Suppressor macrophage (primary cell): Measurements from ENCODE around the gene OR10K2.
"Not testable (repeated sequence)": the region's sequence is repeated elsewhere in the genome, so short reads cannot be mapped to it uniquely, and the experiment has no call there.

ENCODE experiments used
- DNase-seq, 4 experiments: peaks; one replicate each; pipeline ENCODE4 v3.0.0-alpha.2; 2020 to 2022
- total RNA-seq, 17 experiments: gene quantifications; one replicate each; lab custom pipeline; 2026; ENCODE audit warnings: mixed read lengths in 6 of 17, inconsistent platforms in 3 of 17; lab: John Stamatoyannopoulos, UW

Gene OR10K2
- total RNA-seq = 0 to 0.66 (median 0) reads per million in 17 experiments

- no peak for DNase-seq
Observed at GRCh38 chr1:158426137-158426536, at the start of gene OR10K2. Gene OR10K2, minus strand, starts transcription at chr1:158426237. Its CDS starts 5,371 bp downstream, at chr1:158420866.

- DNase-seq = peak in 2 of 4 experiments; percentile 21 to 35
Observed at GRCh38 chr1:158471920-158472319, 45.9 kb upstream of the OR10K2 start, which contains the start of gene OR10R2. Gene OR10R2, plus strand, starts transcription at chr1:158472220. Its CDS starts 106 bp downstream, at chr1:158472326.

- DNase-seq = no peak
Observed at GRCh38 chr1:158461534-158461933, 35.5 kb upstream of the OR10K2 start, which contains the start of gene OR10K1. Gene OR10K1, plus strand, starts transcription at chr1:158461834. Its CDS starts 3,728 bp downstream, at chr1:158465562.

GRCh38 chr1:158458263-158458662, 32.2 kb upstream of the OR10K2 start:
- DNase-seq = no peak

GRCh38 chr1:158457246-158457645, 31.2 kb upstream of the OR10K2 start:
- peak in 2 of 4 experiments; percentile 20 to 39 for DNase-seq

GRCh38 chr1:158454537-158454936, 28.5 kb upstream of the OR10K2 start:
- DNase-seq = no peak

GRCh38 chr1:158445376-158445775, 19.3 kb upstream of the OR10K2 start:
- no peak for DNase-seq

- DNase-seq = peak; percentile 48 to 78 (median 64)
Observed at GRCh38 chr1:158434741-158435140, 8.7 kb upstream of the OR10K2 start.

- peak; percentile 32 to 82 (median 64) for DNase-seq
Observed at GRCh38 chr1:158430163-158430562, 4.1 kb upstream of the OR10K2 start.

- peak in 2 of 4 experiments; percentile 23 to 32 for DNase-seq
Observed at GRCh38 chr1:158425027-158425426, 1.0 kb downstream of the OR10K2 start.

- DNase-seq = no peak
Observed at GRCh38 chr1:158422212-158422611, 3.8 kb downstream of the OR10K2 start.

GRCh38 chr1:158417586-158417985, 8.5 kb downstream of the OR10K2 start:
- DNase-seq = peak in 2 of 4 experiments; percentile 37 to 40

- no peak for DNase-seq
Observed at GRCh38 chr1:158414651-158415345, 11.2 kb downstream of the OR10K2 start.

GRCh38 chr1:158407092-158407491, 18.9 kb downstream of the OR10K2 start:
- no peak for DNase-seq

- no peak for DNase-seq
Observed at GRCh38 chr1:158400871-158401270, 25.2 kb downstream of the OR10K2 start.

- DNase-seq = no peak
Observed at GRCh38 chr1:158398818-158399514, 27.1 kb downstream of the OR10K2 start, which contains the start of gene OR10T2. Gene OR10T2, minus strand, starts transcription at chr1:158399466. Its CDS starts 0 bp downstream, at chr1:158399466.

- DNase-seq = no peak
Observed at GRCh38 chr1:158396646-158397045, 29.4 kb downstream of the OR10K2 start.

- no peak for DNase-seq
Observed at GRCh38 chr1:158393476-158393875, 32.6 kb downstream of the OR10K2 start.

- DNase-seq = peak in 2 of 4 experiments; percentile 3 to 15
Observed at GRCh38 chr1:158391099-158391498, 34.9 kb downstream of the OR10K2 start.

- DNase-seq = no peak
Observed at GRCh38 chr1:158390331-158390730, 35.7 kb downstream of the OR10K2 start.

- DNase-seq = peak in 2 of 4 experiments; percentile 30 to 50
Observed at GRCh38 chr1:158374860-158375259, 51.2 kb downstream of the OR10K2 start.

GRCh38 chr1:158374101-158374500, 51.9 kb downstream of the OR10K2 start:
- not testable (repeated sequence) for DNase-seq

- DNase-seq = no peak
Observed at GRCh38 chr1:158371188-158371953, 54.7 kb downstream of the OR10K2 start.
